ENCODE data around the gene C2orf74. TPM values are rescaled to one million over a fixed set of nuclear protein-coding genes. Genes with fewer than 3 reads are reported as not detected.

Gene C2orf74
- total and polyA plus RNA-seq, 9 of the 15 experiments (the other 6 are each of a cell fraction or from before 2014, with no cell fraction given) = not detected

GRCh38 chr2:61176755-61177726 is 15.1 kb downstream of the C2orf74 start (continued):
- TF ChIP-seq ZNF280B (CRISPR knock-in tag; IDR thresholded peaks at IDR 0.05) (no peak), BRCA1 (IDR thresholded peaks at IDR 0.05) (no peak), BRCA1 (CRISPR knock-in tag; IDR thresholded peaks at IDR 0.05) (no peak), PRMT5 (CRISPR knock-in tag; IDR thresholded peaks at IDR 0.05) (no peak), HBP1 (CRISPR knock-in tag; IDR thresholded peaks at IDR 0.05) (no peak), KDM4B (IDR thresholded peaks at IDR 0.05; ENCODE audit: borderline replicate concordance in 2 of 2, low read depth in 1 of 2) (peak in 1 of 2 experiments; percentile 82; a peak in 1 of 4 replicates), PHF21A (IDR thresholded peaks at IDR 0.05; ENCODE audit: borderline replicate concordance, low read depth) (no peak), GTF3C2 (IDR thresholded peaks at IDR 0.05; ENCODE audit: borderline replicate concordance, extremely low read depth, insufficient read length) (no peak), HCFC1 (IDR thresholded peaks at IDR 0.05; ENCODE audit: low read depth, low read length) (no peak; the same call in none of the 2 replicates), ZZZ3 (IDR thresholded peaks at IDR 0.05) (no peak), RAD51 (IDR thresholded peaks at IDR 0.05; ENCODE audit: borderline replicate concordance, low read depth) (peak; percentile 25; the same call in 1 of the 2 replicates), ZNF354B (CRISPR knock-in tag; IDR thresholded peaks at IDR 0.05) (no peak), BDP1 (IDR thresholded peaks at IDR 0.05; ENCODE audit: insufficient read depth, insufficient read length) (no peak), TRIM25 (IDR thresholded peaks at IDR 0.05; ENCODE audit: borderline replicate concordance) (no peak), ZBED1 (IDR thresholded peaks at IDR 0.05) (no peak), SIN3B (IDR thresholded peaks at IDR 0.05; ENCODE audit: low read depth) (peak; percentile 41; the same call in 1 of the 2 replicates)
- TF ChIP-seq, protein P1, sequence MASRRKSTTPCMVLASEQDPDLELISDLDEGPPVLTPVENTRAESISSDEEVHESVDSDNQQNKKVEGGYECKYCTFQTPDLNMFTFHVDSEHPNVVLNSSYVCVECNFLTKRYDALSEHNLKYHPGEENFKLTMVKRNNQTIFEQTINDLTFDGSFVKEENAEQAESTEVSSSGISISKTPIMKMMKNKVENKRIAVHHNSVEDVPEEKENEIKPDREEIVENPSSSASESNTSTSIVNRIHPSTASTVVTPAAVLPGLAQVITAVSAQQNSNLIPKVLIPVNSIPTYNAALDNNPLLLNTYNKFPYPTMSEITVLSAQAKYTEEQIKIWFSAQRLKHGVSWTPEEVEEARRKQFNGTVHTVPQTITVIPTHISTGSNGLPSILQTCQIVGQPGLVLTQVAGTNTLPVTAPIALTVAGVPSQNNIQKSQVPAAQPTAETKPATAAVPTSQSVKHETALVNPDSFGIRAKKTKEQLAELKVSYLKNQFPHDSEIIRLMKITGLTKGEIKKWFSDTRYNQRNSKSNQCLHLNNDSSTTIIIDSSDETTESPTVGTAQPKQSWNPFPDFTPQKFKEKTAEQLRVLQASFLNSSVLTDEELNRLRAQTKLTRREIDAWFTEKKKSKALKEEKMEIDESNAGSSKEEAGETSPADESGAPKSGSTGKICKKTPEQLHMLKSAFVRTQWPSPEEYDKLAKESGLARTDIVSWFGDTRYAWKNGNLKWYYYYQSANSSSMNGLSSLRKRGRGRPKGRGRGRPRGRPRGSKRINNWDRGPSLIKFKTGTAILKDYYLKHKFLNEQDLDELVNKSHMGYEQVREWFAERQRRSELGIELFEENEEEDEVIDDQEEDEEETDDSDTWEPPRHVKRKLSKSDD (conservative IDR thresholded peaks at IDR 0.05; ENCODE audit: low read length) = no peak
